CD14-positive monocyte (primary cell): ENCODE measurements around the gene FBXO2. TPM values are rescaled to one million over a fixed set of nuclear protein-coding genes. Genes with fewer than 3 reads are reported as not detected.

Experiments used
- DNase-seq, 3 donors: peaks; one replicate each; pipeline ENCODE4 v3.0.0-alpha.2; 2011 to 2022
- H2AFZ ChIP-seq: 2 replicates; pipeline ENCODE4 v1.6.0; 2012; ENCODE audit warnings: mild to moderate bottlenecking, low read depth, low read length, inconsistent platforms; ENCODE audit not compliant: insufficient read depth, poor library complexity, severe bottlenecking
- H3K27ac ChIP-seq, 2 donors: 1 replicate in 1 of 2; 2 replicates in 1 of 2; pipeline ENCODE4 v1.5.1; 2012 to 2013; ENCODE audit warnings: low read length in 2 of 2, control low read depth in 1 of 2, inconsistent platforms in 1 of 2, low read depth in 1 of 2, mild to moderate bottlenecking in 1 of 2
- H3K27me3 ChIP-seq, 2 donors: one replicate each; pipeline versions ENCODE4 v1.6.0 to v1.6.1; 2011 to 2013; ENCODE audit warnings: low read length in 2 of 2; ENCODE audit not compliant: control insufficient read depth in 2 of 2, insufficient read depth in 2 of 2
- H3K36me3 ChIP-seq, 2 donors: replicated peaks in 1 of 2; 1 replicate in 1 of 2; 2 replicates in 1 of 2; pipeline versions ENCODE4 v1.5.1 to v1.6.1; 2012 to 2013; ENCODE audit warnings: low read length in 2 of 2, control low read depth in 1 of 2, inconsistent platforms in 1 of 2, mild to moderate bottlenecking in 1 of 2; ENCODE audit not compliant: insufficient read depth in 2 of 2, control insufficient read depth in 1 of 2
- H3K4me1 ChIP-seq, 2 donors: 1 replicate in 1 of 2; 2 replicates in 1 of 2; pipeline versions ENCODE4 v1.5.1 to v1.6.1; 2012 to 2013; ENCODE audit warnings: low read length in 2 of 2, control low read depth in 1 of 2, inconsistent platforms in 1 of 2, mild to moderate bottlenecking in 1 of 2, moderate library complexity in 1 of 2; ENCODE audit not compliant: insufficient read depth in 2 of 2, control insufficient read depth in 1 of 2
- H3K4me2 ChIP-seq: replicated peaks from 2 replicates; pipeline ENCODE3; 2012; ENCODE audit warnings: low read length, moderate library complexity, mild to moderate bottlenecking; ENCODE audit not compliant: poor library complexity, severe bottlenecking; ENCODE audit errors: extremely low read depth
- H3K4me3 ChIP-seq, 3 experiments: fragments of 200-600 bp in 1 of 3; sonication (generic) in 1 of 3; replicated peaks in 1 of 3; 1 replicate in 2 of 3; 2 replicates in 1 of 3; pipeline ENCODE4 v1.5.1; 2011 to 2013; ENCODE audit warnings: low read length in 3 of 3, mild to moderate bottlenecking in 3 of 3, control low read depth in 2 of 3, low read depth in 2 of 3, inconsistent platforms in 1 of 3, moderate library complexity in 1 of 3
- H3K79me2 ChIP-seq: 2 replicates; pipeline ENCODE4 v1.6.0; 2012; ENCODE audit warnings: mild to moderate bottlenecking, control low read depth, inconsistent platforms, low read length, moderate library complexity; ENCODE audit not compliant: insufficient read depth
- H3K9ac ChIP-seq: 2 replicates; pipeline ENCODE4 v1.6.0; 2017; ENCODE audit warnings: low read length, mild to moderate bottlenecking; ENCODE audit not compliant: insufficient read depth, poor library complexity, severe bottlenecking
- H3K9me3 ChIP-seq, 2 donors: replicated peaks in 1 of 2; 1 replicate in 1 of 2; 2 replicates in 1 of 2; pipeline versions ENCODE4 v1.5.1 to v1.6.1; 2012 to 2013; ENCODE audit warnings: low read length in 2 of 2, control low read depth in 1 of 2; ENCODE audit not compliant: control insufficient read depth in 1 of 2, insufficient read depth in 1 of 2
- H4K20me1 ChIP-seq: 2 replicates; pipeline ENCODE4 v1.6.0; 2012; ENCODE audit warnings: mild to moderate bottlenecking, low read length, control low read depth, moderate library complexity; ENCODE audit not compliant: insufficient read depth
- H3K27ac Mint-ChIP-seq, 7 donors: one replicate each; pipeline ENCODE4 v1.8.0; 2020; ENCODE audit warnings: mild to moderate bottlenecking in 7 of 7, mixed read lengths in 7 of 7, moderate library complexity in 6 of 7, inconsistent platforms in 2 of 7
- H3K27me3 Mint-ChIP-seq, 3 donors: one replicate each; pipeline ENCODE4 v1.8.0; 2021 to 2022; ENCODE audit warnings: low read depth in 3 of 3, mild to moderate bottlenecking in 3 of 3, mixed read lengths in 3 of 3, moderate library complexity in 3 of 3, inconsistent platforms in 1 of 3
- H3K36me3 Mint-ChIP-seq, 2 donors: one replicate each; pipeline ENCODE4 v1.8.0; 2020; ENCODE audit warnings: mixed read lengths in 2 of 2, inconsistent platforms in 1 of 2, mild to moderate bottlenecking in 1 of 2
- H3K4me1 Mint-ChIP-seq: one replicate; pipeline ENCODE4 v1.8.0; 2020; ENCODE audit warnings: mild to moderate bottlenecking, mixed read lengths
- H3K4me3 Mint-ChIP-seq, 2 donors: one replicate each; pipeline ENCODE4 v1.8.0; 2020; ENCODE audit warnings: mild to moderate bottlenecking in 2 of 2, mixed read lengths in 2 of 2, moderate library complexity in 1 of 2
- H3K9me3 Mint-ChIP-seq, 7 donors: one replicate each; pipeline ENCODE4 v1.8.0; 2020 to 2022; ENCODE audit warnings: mixed read lengths in 7 of 7, mild to moderate bottlenecking in 6 of 7, moderate library complexity in 6 of 7, inconsistent platforms in 2 of 7
- CTCF ChIP-seq: fragments of 200-600 bp; IDR thresholded peaks from one replicate; pipeline ENCODE4 v1.8.0; 2022; ENCODE audit warnings: antibody characterized with exemption, mild to moderate bottlenecking
- WGBS: methylation state at CpG from one replicate; pipeline ENCODE4 v1.1.5; 2013; ENCODE audit warnings: missing lambda C conversion rate; ENCODE audit not compliant: insufficient coverage; 5-methylcytosine and 5-hydroxymethylcytosine counted together
- intact Hi-C, 2 donors: fragments of 100-400 bp; cut with micrococcal nuclease; formaldehyde crosslinking; loops; one replicate each; pipeline versions ENCODE4 v1.15.0 to v1.15.1; 2023
- polyA plus RNA-seq, 3 donors: library from polyadenylated mRNA; depleted of rRNA in 1 of 3; unstranded in 2 of 3; stranded (reverse) in 1 of 3; fragments of 300-500 nt in 2 of 3; fragments of >200 nt in 1 of 3; fragmentation: Illumina TruSeq in 2 of 3; gene quantifications; 1 replicate in 2 of 3; 2 replicates in 1 of 3; pipeline ENCODE4 v1.2.3, GENCODE V29; 2012 to 2021

The FBXO2 gene
- polyA plus RNA-seq, 3 donors: 0.08 TPM; not detected in 2

GRCh38 chr1:11645270-11645669 lies 9.0 kb downstream of the FBXO2 start:
- H3K9ac ChIP-seq: no peak overlapping the region
- H4K20me1 ChIP-seq: no peaks in the 10 kb centered on the region
- no peaks in the 10 kb centered on the region for H3K9me3 ChIP-seq
- 100% methylated on average over 1 of the region's 5 CpGs for WGBS
- intact Hi-C loops: loop anchor here in 1 of 2 donors (10.0 kb wide), 1 partner anchor 610 kb away; no protein-coding TSS in a partner anchor
- H3K4me2 ChIP-seq: no peak overlapping the region
- Mint-ChIP-seq H3K36me3 (peaks cover 0 to 3% of the 10 kb centered on the region in 2 donors), H3K4me1 (peaks cover 15% of the 10 kb centered on the region), H3K27me3 (peaks cover 29 to 35% (median 29%) of the 10 kb centered on the region in 3 donors), H3K4me3 (no peak overlapping the region), H3K27ac (no peak overlapping the region), H3K9me3 (peaks cover 0 to 5% (median 0%) of the 10 kb centered on the region in 7 donors)
- no peak overlapping the region for H3K27ac ChIP-seq
- no peak for TF ChIP-seq CTCF
- H2AFZ ChIP-seq: no peak overlapping the region
- H3K4me3 ChIP-seq: no peak overlapping the region
- H3K4me1 ChIP-seq: peaks cover 1 to 10% of the 10 kb centered on the region in 2 donors
- H3K36me3 ChIP-seq: no peaks in the 10 kb centered on the region
- DNase-seq: no peak
- H3K79me2 ChIP-seq: no peaks in the 10 kb centered on the region
- peaks cover 5 to 16% of the 10 kb centered on the region in 2 donors for H3K27me3 ChIP-seq

- no peaks in the 10 kb centered on the region for H4K20me1 ChIP-seq
- Mint-ChIP-seq H3K27ac (no peak overlapping the region), H3K4me3 (no peak overlapping the region), H3K36me3 (no peaks in the 10 kb centered on the region), H3K27me3 (peaks cover 15 to 23% (median 17%) of the 10 kb centered on the region in 3 donors), H3K9me3 (peaks cover 0 to 2% (median 0%) of the 10 kb centered on the region in 7 donors), H3K4me1 (peaks cover 6% of the 10 kb centered on the region)
- H3K9ac ChIP-seq: no peak overlapping the region
- intact Hi-C loops: loop anchor here (2.0 to 10.0 kb wide), 4 partner anchors 306 to 609 kb away; no protein-coding TSS in a partner anchor
- WGBS: 60% methylated on average over 4 of the region's 5 CpGs
- H3K27me3 ChIP-seq: peaks cover 0 to 7% of the 10 kb centered on the region in 2 donors
- no peaks in the 10 kb centered on the region for H3K9me3 ChIP-seq
- no peak overlapping the region for H3K4me2 ChIP-seq
- DNase-seq: no peak
- no peaks in the 10 kb centered on the region for H3K4me1 ChIP-seq
- no peaks in the 10 kb centered on the region for H3K36me3 ChIP-seq
- no peak overlapping the region for H3K4me3 ChIP-seq
- no peaks in the 10 kb centered on the region for H3K79me2 ChIP-seq
- no peak for TF ChIP-seq CTCF
- H2AFZ ChIP-seq: no peak overlapping the region
- no peak overlapping the region for H3K27ac ChIP-seq
Observed at GRCh38 chr1:11643782-11644181, 10.4 kb downstream of the FBXO2 start.
